Endothelial cell of umbilical vein (primary cell): Measurements from ENCODE around the gene PLB1. TPM values are rescaled to one million over a fixed set of nuclear protein-coding genes. Genes with fewer than 3 reads are reported as not detected.

Experiments
- BruUV-seq: library from RNA; stranded (reverse); fragments of 400-500 nt; replicated peaks from 2 replicates; lab custom pipeline; 2021; lab: Mats Ljungman, UMichigan
- CTCF ChIA-PET: fragments of 300-600, 350-600 bp; sonication (Branson Sonifier 250); formaldehyde crosslinking; loops from one replicate; lab custom pipeline; 2021; ENCODE audit warnings: antibody characterized with exemption, inconsistent platforms; lab: Charles Lee
- POLR2A ChIA-PET: fragments of 300-600, 350-600 bp; sonication (Branson Sonifier 250); formaldehyde crosslinking; loops from one replicate; lab custom pipeline; 2021; ENCODE audit warnings: antibody characterized with exemption, inconsistent platforms; lab: Charles Lee
- DNase-seq: peaks from one replicate; pipeline ENCODE4 v3.0.0-alpha.2; 2011; ENCODE audit warnings: low read depth, low spot score
- FAIRE-seq: peaks from 2 replicates; lab custom pipeline; 2011; peaks lifted over from hg19 to GRCh38; lab: Jason Lieb, UNC
- H2AFZ ChIP-seq: 2 replicates; pipeline ENCODE4 v1.6.0; 2012; ENCODE audit warnings: low read depth, low read length, control low read depth, inconsistent platforms
- H3K27ac ChIP-seq: 2 replicates; pipeline ENCODE4 v1.5.1; 2011; ENCODE audit warnings: low read depth, mild to moderate bottlenecking, control low read depth, low read length, moderate library complexity; ENCODE audit not compliant: insufficient read depth
- H3K27me3 ChIP-seq, 2 experiments: 2 replicates each; pipeline versions ENCODE4 v1.6.0 to v1.6.1; 2011; ENCODE audit warnings: low read length in 2 of 2, mixed read lengths in 1 of 2; ENCODE audit not compliant: control insufficient read depth in 2 of 2, insufficient read depth in 2 of 2
- H3K36me3 ChIP-seq, 2 experiments: 2 replicates in 1 of 2; 3 replicates in 1 of 2; pipeline ENCODE4 v1.5.1; 2011; ENCODE audit warnings: low read length in 2 of 2, mild to moderate bottlenecking in 1 of 2, moderate library complexity in 1 of 2; ENCODE audit not compliant: control insufficient read depth in 2 of 2, insufficient read depth in 2 of 2; ENCODE audit errors: extremely low read depth in 1 of 2
- H3K4me1 ChIP-seq: 3 replicates; pipeline ENCODE4 v1.5.1; 2011; ENCODE audit warnings: mild to moderate bottlenecking, low read length; ENCODE audit not compliant: control insufficient read depth, insufficient read depth; ENCODE audit errors: extremely low read depth
- H3K4me2 ChIP-seq: 2 replicates; pipeline ENCODE4 v1.6.1; 2011; ENCODE audit warnings: low read length, control low read depth, mixed read lengths; ENCODE audit not compliant: insufficient read depth
- H3K4me3 ChIP-seq, 3 experiments: fragments of 200-600 bp in 1 of 3; sonication (generic), shearing (Covaris generic) in 1 of 3; replicated peaks in 1 of 3; 2 replicates each; pipeline ENCODE4 v1.5.1; 2011 to 2016; ENCODE audit warnings: control low read depth in 3 of 3, low read length in 3 of 3, mild to moderate bottlenecking in 2 of 3, inconsistent platforms in 1 of 3, low read depth in 1 of 3, moderate library complexity in 1 of 3; ENCODE audit not compliant: insufficient read depth in 1 of 3
- H3K79me2 ChIP-seq: 2 replicates; pipeline ENCODE4 v1.6.0; 2012; ENCODE audit warnings: low read length, inconsistent platforms; ENCODE audit not compliant: control insufficient read depth, insufficient read depth
- H3K9ac ChIP-seq: replicated peaks from 2 replicates; pipeline ENCODE3; 2011; ENCODE audit warnings: low read length, control low read depth; ENCODE audit not compliant: insufficient read depth; ENCODE audit errors: extremely low read depth
- H3K9me1 ChIP-seq: replicated peaks from 3 replicates; pipeline ENCODE4 v1.6.0; 2011; ENCODE audit warnings: mild to moderate bottlenecking, low read length; ENCODE audit not compliant: control insufficient read depth, insufficient read depth; ENCODE audit errors: extremely low read depth
- H3K9me3 ChIP-seq: replicated peaks from 2 replicates; pipeline ENCODE4 v1.5.1; 2012; ENCODE audit warnings: low read length, inconsistent platforms; ENCODE audit not compliant: control insufficient read depth, insufficient read depth
- H4K20me1 ChIP-seq: replicated peaks from 2 replicates; pipeline ENCODE3; 2011; ENCODE audit warnings: mild to moderate bottlenecking, low read length; ENCODE audit not compliant: control insufficient read depth, insufficient read depth; ENCODE audit errors: extremely low read depth
- EZH2 ChIP-seq: IDR thresholded peaks from 2 replicates; pipeline ENCODE4 v1.6.1; 2012; ENCODE audit warnings: borderline replicate concordance, low read depth, mild to moderate bottlenecking, moderate library complexity, low read length, inconsistent platforms; ENCODE audit not compliant: severe bottlenecking
- FOS ChIP-seq: IDR thresholded peaks from 2 replicates; pipeline ENCODE4 v1.6.1; 2011; ENCODE audit warnings: mild to moderate bottlenecking, low read length, moderate library complexity, borderline replicate concordance; ENCODE audit not compliant: insufficient read depth
- GATA2 ChIP-seq: IDR thresholded peaks from 2 replicates; pipeline ENCODE4 v1.7.0; 2011; ENCODE audit warnings: low read depth, mild to moderate bottlenecking, moderate library complexity, mixed read lengths, low read length; ENCODE audit not compliant: insufficient read length, insufficient read depth
- JUN ChIP-seq: IDR thresholded peaks from 2 replicates; pipeline ENCODE4 v1.6.1; 2011; ENCODE audit warnings: borderline replicate concordance, low read depth; ENCODE audit not compliant: insufficient read length, insufficient read depth
- MYC ChIP-seq: IDR thresholded peaks from one replicate; pipeline ENCODE4 v1.6.1; 2011; ENCODE audit warnings: mild to moderate bottlenecking, low read depth, low read length
- POLR2A ChIP-seq: IDR thresholded peaks from 2 replicates; pipeline ENCODE4 v1.6.1; 2012; ENCODE audit warnings: low read depth, mild to moderate bottlenecking, control low read depth, low read length
- POLR2AphosphoS5 ChIP-seq: IDR thresholded peaks from 2 replicates; pipeline ENCODE4 v1.6.1; 2012; ENCODE audit warnings: low read depth, mild to moderate bottlenecking, control low read depth, low read length, moderate library complexity; ENCODE audit not compliant: insufficient read depth
- dilution Hi-C: fragments of 300-500 bp; cut with MboI; formaldehyde crosslinking; loops from one replicate; pipeline ENCODE4 v1.15.0; 2019; ENCODE audit warnings: low sequenced_read_pairs; ENCODE audit not compliant: extremely low pct_ligation_motif_present
- intact Hi-C: fragments of 100-400 bp; cut with micrococcal nuclease; formaldehyde crosslinking; loops from one replicate; pipeline ENCODE4 v1.10.0; 2022
- polyA plus RNA-seq, 4 experiments: library from polyadenylated mRNA; depleted of rRNA in 3 of 4; stranded (reverse) in 3 of 4; unstranded in 1 of 4; fragments of >200 nt; gene quantifications; 2 replicates each; pipeline versions ENCODE4 v1.2.1 to v1.2.3, GENCODE V29; 2011 to 2012; ENCODE audit warnings: missing spikeins in 1 of 4
- total RNA-seq: library from RNA; stranded (reverse); gene quantifications from 2 replicates; pipeline ENCODE4 v1.2.3, GENCODE V29; 2021
- TF ChIP-seq, protein P1 (sequence below): IDR thresholded peaks from 2 replicates; pipeline ENCODE4 v1.6.1; 2011; ENCODE audit not compliant: insufficient read depth, insufficient read length
- TF ChIP-seq, protein P2 (sequence below), 2 donors: IDR thresholded peaks; 1 replicate in 1 of 2; 2 replicates in 1 of 2; pipeline ENCODE4 v1.5.1; 2011; ENCODE audit warnings: low read length in 2 of 2, mild to moderate bottlenecking in 2 of 2, moderate library complexity in 2 of 2, control low read depth in 1 of 2, inconsistent platforms in 1 of 2, low read depth in 1 of 2; ENCODE audit not compliant: insufficient read depth in 1 of 2; ENCODE audit errors: extremely low read depth in 1 of 2

Gene PLB1
- total and polyA plus RNA-seq, 2 donors (not counting 3 experiments of a cell fraction or from before 2014, with no cell fraction given): 0.75 to 0.80 TPM

DNA sequence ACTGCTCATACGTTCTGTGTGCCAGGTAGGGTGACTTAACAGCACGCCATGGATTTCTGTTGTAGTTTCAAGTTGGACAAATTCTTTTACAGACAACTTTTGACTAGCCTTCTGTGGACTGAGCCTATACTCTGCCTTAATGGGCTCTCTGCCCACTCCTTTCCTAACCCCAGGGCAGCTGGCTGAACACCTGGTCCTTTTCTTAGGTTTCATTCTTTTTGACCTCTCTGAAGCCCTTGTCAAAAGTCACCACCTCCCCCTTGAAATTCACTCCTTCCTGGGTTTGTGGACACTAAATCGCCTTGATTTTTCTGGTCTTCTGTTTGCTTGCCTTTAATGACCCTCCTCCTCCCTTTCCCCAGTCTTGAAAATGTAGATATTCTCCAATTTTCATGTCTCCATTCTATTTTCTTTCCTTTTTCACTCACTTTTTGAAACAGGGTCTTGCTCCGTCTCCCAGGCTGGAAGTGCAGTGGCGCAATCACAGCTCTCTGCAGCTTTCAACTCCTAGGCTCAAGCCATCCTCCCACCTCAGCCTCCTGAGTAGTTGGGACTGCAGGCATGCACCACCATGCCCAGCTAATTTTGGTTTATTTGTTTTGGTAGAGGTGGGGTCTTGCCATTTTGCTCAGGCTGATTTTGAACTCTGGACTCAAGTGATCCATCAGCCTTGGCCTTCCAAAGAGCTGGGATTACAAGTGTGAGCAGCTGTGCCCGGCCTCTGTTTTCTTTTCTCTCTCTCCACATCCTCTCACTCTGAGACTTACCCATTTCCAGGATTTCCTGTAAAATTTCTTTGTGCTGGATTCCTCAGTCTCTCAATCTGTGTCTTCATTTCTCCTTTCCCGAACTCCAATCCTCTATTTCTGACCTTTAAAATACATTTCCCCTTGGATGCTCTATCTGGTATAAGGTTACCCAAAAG is 112.9 kb downstream of the PLB1 start:
- H3K9ac ChIP-seq: peak overlapping the region; percentile 45
- no peaks in the 10 kb centered on the region for H3K9me1 ChIP-seq
- peak overlapping the region; percentile 76 for H3K27ac ChIP-seq
- H2AFZ ChIP-seq: peak overlapping the region; percentile 7
- peaks cover 38% of the 10 kb centered on the region for H3K4me1 ChIP-seq
- dilution Hi-C loops (no loop called here), intact Hi-C loops (loop anchor here (1.0 to 5.0 kb wide), 2 partner anchors 14 to 54 kb away; no protein-coding TSS in a partner anchor)
- DNase-seq: peak; percentile 76
- no peaks in the 10 kb centered on the region for H3K9me3 ChIP-seq
- no peak overlapping the region for H3K4me3 ChIP-seq
- ChIA-PET CTCF (interaction anchor here (0.5 to 10.3 kb wide), 6 partner anchors 12 to 272 kb away, joined by 3 to 129 read pairs (median 11); partner anchors contain the start of gene PPP1CB), POLR2A (no interaction called here)
- TF ChIP-seq FOS: no peak
- peak; percentile 81 for TF ChIP-seq POLR2AphosphoS5
- peak overlapping the region; percentile 57 for H3K4me2 ChIP-seq
- H4K20me1 ChIP-seq: no peaks in the 10 kb centered on the region
- no peaks in the 10 kb centered on the region for H3K79me2 ChIP-seq
- no peaks in the 10 kb centered on the region for H3K27me3 ChIP-seq
- H3K36me3 ChIP-seq: no peaks in the 10 kb centered on the region
- peak; percentile 96 for FAIRE-seq
- no TSS peak for BruUV-seq

DNA sequence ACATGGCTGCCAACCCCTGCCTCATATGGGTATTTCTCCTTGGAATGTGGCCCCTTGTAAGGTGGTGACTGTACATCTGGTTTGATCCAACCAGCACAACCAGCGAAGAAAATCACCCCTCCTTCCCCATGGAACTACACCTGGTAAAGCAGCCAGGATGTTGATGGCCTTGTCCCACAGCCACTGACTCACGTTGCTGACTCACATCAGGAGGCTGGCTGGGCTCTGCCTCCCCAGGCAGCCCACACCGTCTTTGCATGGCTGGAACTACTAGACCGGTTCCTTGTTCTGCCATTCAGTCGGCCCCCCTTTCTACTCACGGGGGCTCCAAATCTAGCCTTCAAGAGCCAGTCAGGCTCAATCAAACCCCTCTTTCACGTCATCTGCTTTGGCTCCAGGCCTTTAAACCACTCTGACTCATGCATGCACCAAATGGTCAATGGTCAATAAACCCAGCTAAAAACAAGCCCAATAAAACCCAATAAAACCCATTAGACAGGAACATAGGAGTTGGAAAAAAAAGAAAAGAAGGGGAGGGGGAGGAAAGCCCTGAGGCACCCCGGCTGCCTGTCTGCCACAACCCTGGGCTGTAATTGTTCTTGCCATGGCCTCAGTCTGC is 114.8 kb downstream of the PLB1 start:
- Histone ChIP-seq H3K9me1 (no peaks in the 10 kb centered on the region), H3K4me2 (no peak overlapping the region), H3K27me3 (no peaks in the 10 kb centered on the region), H3K27ac (peak overlapping the region; percentile 76), H4K20me1 (no peaks in the 10 kb centered on the region), H3K9ac (no peak overlapping the region), H3K4me3 (no peak overlapping the region), H3K79me2 (no peaks in the 10 kb centered on the region), H3K36me3 (no peaks in the 10 kb centered on the region), H2AFZ (peak overlapping the region; percentile 50), H3K9me3 (no peaks in the 10 kb centered on the region), H3K4me1 (peaks cover 38% of the 10 kb centered on the region)
- POLR2A ChIA-PET: no interaction called here
- peak; percentile 98 for FAIRE-seq
- dilution Hi-C loops: no loop called here
- BruUV-seq: TSS peak; percentile 11
- peak; percentile 92 for DNase-seq
- CTCF ChIA-PET: interaction anchor here (1.3 to 10.3 kb wide), 2 partner anchors 9 to 16 kb away, joined by 5 to 129 read pairs; no protein-coding TSS in a partner anchor
- intact Hi-C loops: loop anchor here (1.0 kb wide), 4 partner anchors 11 to 142 kb away; no protein-coding TSS in a partner anchor
- no peak for TF ChIP-seq EZH2
- TF ChIP-seq POLR2AphosphoS5: peak; percentile 71
- peak; percentile 94 for TF ChIP-seq FOS
- TF ChIP-seq JUN: peak; percentile 77
- no peak for TF ChIP-seq POLR2A
- TF ChIP-seq, protein P1, sequence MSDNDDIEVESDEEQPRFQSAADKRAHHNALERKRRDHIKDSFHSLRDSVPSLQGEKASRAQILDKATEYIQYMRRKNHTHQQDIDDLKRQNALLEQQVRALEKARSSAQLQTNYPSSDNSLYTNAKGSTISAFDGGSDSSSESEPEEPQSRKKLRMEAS: no peak
- TF ChIP-seq, protein P2, sequence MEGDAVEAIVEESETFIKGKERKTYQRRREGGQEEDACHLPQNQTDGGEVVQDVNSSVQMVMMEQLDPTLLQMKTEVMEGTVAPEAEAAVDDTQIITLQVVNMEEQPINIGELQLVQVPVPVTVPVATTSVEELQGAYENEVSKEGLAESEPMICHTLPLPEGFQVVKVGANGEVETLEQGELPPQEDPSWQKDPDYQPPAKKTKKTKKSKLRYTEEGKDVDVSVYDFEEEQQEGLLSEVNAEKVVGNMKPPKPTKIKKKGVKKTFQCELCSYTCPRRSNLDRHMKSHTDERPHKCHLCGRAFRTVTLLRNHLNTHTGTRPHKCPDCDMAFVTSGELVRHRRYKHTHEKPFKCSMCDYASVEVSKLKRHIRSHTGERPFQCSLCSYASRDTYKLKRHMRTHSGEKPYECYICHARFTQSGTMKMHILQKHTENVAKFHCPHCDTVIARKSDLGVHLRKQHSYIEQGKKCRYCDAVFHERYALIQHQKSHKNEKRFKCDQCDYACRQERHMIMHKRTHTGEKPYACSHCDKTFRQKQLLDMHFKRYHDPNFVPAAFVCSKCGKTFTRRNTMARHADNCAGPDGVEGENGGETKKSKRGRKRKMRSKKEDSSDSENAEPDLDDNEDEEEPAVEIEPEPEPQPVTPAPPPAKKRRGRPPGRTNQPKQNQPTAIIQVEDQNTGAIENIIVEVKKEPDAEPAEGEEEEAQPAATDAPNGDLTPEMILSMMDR (IDR thresholded peaks at IDR 0.05; ENCODE audit: extremely low read depth in 1 of 2, insufficient read depth in 1 of 2, low read depth in 1 of 2, low read length in 2 of 2): no peak
- no peak for TF ChIP-seq GATA2
- TF ChIP-seq MYC: no peak
